Tibial artery (tissue), 4 donors: ENCODE measurements around the gene SACS.

Experiments used
- DNase-seq, 2 donors: peaks; one replicate each; pipeline ENCODE4 v3.0.0-alpha.2; 2019
- H3K27ac ChIP-seq, 2 donors: fragments of 200-600 bp; sonication (generic) in 1 of 2; 1 replicate in 1 of 2; 2 replicates in 1 of 2; pipeline ENCODE4 v1.5.1; 2018 to 2019; ENCODE audit warnings: mild to moderate bottlenecking in 1 of 2
- H3K27me3 ChIP-seq, 2 donors: fragments of 200-600 bp; sonication (generic) in 1 of 2; one replicate each; pipeline versions ENCODE4 v1.5.1 to v1.6.0; 2016 to 2019
- H3K36me3 ChIP-seq, 3 donors: fragments of 200-600 bp; sonication (generic) in 2 of 3; one replicate each; pipeline ENCODE4 v1.5.1; 2016 to 2019; ENCODE audit warnings: mild to moderate bottlenecking in 2 of 3
- H3K4me1 ChIP-seq, 4 donors: fragments of 200-600 bp; sonication (generic) in 2 of 4; 1 replicate in 3 of 4; 2 replicates in 1 of 4; pipeline ENCODE4 v1.5.1; 2016 to 2019
- H3K4me3 ChIP-seq, 2 donors: fragments of 200-600 bp; sonication (generic) in 1 of 2; 1 replicate in 1 of 2; 2 replicates in 1 of 2; pipeline ENCODE4 v1.5.1; 2018 to 2019; ENCODE audit warnings: mild to moderate bottlenecking in 2 of 2
- H3K9me3 ChIP-seq, 3 donors: fragments of 200-600 bp; sonication (generic) in 1 of 3; one replicate each; pipeline ENCODE4 v1.5.1; 2016 to 2019
- intact Hi-C: fragments of 100-400 bp; cut with DNase I; formaldehyde crosslinking; loops from one replicate; pipeline ENCODE4 v1.15.0; 2023; ENCODE audit warnings: low total_unique reads
- TF ChIP-seq, protein P1 (sequence below), 2 experiments: fragments of 200-600 bp in 1 of 2; fragments of 450-650 bp in 1 of 2; IDR thresholded peaks; one replicate each; pipeline ENCODE4 v1.5.1; 2017 to 2019; ENCODE audit warnings: antibody characterized with exemption in 2 of 2, mild to moderate bottlenecking in 1 of 2, moderate library complexity in 1 of 2

The SACS gene

DNA sequence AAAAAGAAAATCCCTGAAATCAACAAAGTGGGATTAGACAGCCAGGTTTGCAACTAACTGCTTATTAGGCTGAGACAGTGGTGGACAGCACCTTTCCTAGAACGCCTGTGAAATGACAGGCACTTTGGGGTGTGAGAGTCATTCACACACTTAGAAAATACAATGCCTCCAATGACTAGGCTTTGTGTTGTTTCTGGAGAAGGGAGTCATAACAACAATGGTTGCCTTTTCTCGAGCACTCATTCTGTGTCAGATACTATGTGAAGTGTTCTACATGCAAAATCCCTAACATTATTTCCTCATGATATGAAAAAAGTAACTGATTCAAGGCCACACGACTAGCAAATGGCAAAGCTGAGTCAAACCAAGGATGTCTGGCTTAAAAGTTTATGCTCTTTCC, 41.2 kb downstream of the SACS start:
- intact Hi-C loops = no loop called here

DNA sequence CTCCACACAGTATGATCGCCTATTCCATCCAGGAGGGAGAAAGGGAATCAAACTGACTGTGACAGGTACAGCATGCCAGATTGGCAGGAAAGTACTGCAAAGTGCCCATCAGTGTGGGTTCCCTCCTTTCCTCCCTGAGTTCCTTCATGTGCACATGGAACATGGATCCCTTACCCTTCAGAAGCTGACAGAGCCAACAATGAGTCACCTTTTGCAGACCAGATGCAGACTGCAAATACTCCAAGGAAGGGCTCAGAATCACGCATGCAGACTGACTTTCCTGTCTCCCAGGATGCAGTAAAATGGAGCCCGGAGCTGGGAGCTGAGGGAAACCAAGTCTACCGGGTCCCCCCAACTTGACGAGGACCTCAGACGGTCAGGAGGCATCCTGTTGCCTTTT, 41.8 kb downstream of the SACS start:
- intact Hi-C loops = no loop called here
- H3K27ac ChIP-seq = no peak overlapping the region
- no peak overlapping the region for H3K4me3 ChIP-seq
- H3K4me1 ChIP-seq = peaks cover 0 to 5% (median 0%) of the 10 kb centered on the region in 4 donors
- DNase-seq = no peak
- no peaks in the 10 kb centered on the region for H3K9me3 ChIP-seq
- TF ChIP-seq, protein P1, sequence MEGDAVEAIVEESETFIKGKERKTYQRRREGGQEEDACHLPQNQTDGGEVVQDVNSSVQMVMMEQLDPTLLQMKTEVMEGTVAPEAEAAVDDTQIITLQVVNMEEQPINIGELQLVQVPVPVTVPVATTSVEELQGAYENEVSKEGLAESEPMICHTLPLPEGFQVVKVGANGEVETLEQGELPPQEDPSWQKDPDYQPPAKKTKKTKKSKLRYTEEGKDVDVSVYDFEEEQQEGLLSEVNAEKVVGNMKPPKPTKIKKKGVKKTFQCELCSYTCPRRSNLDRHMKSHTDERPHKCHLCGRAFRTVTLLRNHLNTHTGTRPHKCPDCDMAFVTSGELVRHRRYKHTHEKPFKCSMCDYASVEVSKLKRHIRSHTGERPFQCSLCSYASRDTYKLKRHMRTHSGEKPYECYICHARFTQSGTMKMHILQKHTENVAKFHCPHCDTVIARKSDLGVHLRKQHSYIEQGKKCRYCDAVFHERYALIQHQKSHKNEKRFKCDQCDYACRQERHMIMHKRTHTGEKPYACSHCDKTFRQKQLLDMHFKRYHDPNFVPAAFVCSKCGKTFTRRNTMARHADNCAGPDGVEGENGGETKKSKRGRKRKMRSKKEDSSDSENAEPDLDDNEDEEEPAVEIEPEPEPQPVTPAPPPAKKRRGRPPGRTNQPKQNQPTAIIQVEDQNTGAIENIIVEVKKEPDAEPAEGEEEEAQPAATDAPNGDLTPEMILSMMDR (IDR thresholded peaks at IDR 0.05) = no peak
- no peaks in the 10 kb centered on the region for H3K27me3 ChIP-seq
- H3K36me3 ChIP-seq = no peaks in the 10 kb centered on the region

More for the DNA sequence above, 41.2 kb downstream of the SACS start:
- H3K9me3 ChIP-seq = no peaks in the 10 kb centered on the region
- no peak for DNase-seq
- no peaks in the 10 kb centered on the region for H3K27me3 ChIP-seq
- H3K4me3 ChIP-seq = no peak overlapping the region
- H3K4me1 ChIP-seq = peaks cover 0 to 5% (median 0%) of the 10 kb centered on the region in 4 donors
- H3K36me3 ChIP-seq = no peaks in the 10 kb centered on the region
- H3K27ac ChIP-seq = no peak overlapping the region
- TF ChIP-seq, protein P1 (IDR thresholded peaks at IDR 0.05) = no peak

DNA sequence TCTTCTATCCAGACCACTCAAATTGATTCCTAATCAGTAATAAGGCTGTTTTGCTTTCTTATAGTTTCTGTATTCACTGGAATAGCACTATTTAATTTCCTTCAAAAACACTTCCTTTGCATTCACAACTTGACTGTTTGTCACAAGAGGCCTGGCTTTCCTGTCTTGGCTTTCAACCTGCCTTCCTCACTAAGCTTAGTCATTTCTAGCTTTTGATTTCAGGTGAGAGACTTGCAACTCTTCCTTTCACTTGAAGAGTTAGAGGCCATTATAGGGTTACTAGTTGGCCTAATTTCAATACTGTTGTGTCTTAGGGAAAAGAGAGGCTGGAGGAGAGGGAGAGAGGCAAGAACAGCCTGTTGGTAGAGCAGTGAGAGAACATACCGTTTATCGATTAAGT, 47.0 kb downstream of the SACS start:
- no peaks in the 10 kb centered on the region for H3K27me3 ChIP-seq

DNA sequence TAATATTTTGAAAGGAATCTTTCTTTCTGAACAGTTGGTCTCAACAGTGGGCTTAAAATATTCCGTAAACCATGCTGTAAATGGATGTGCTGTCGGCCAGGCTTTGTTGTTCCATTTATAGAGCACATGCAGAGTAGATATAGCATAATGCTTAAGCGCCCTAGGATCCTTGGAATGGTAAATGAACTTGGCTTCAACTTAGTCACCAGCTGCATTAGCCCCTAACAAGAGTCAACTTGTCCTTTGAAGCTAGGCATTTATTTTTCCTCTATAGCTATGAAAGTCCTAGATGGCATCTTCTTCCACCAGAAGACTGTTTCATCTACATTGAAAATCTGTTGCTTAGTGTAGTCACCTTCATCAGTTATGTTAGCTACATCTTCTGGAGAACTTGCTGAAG, 47.6 kb downstream of the SACS start:
- Histone ChIP-seq H3K4me1 (peaks cover 0 to 23% (median 5%) of the 10 kb centered on the region in 4 donors), H3K27ac (no peak overlapping the region), H3K4me3 (no peak overlapping the region), H3K36me3 (no peaks in the 10 kb centered on the region), H3K9me3 (no peaks in the 10 kb centered on the region), H3K27me3 (no peaks in the 10 kb centered on the region)
- TF ChIP-seq, protein P1 (IDR thresholded peaks at IDR 0.05) = no peak
- DNase-seq = no peak
- intact Hi-C loops = loop anchor here (10.0 kb wide), 1 partner anchor 79 kb away; no protein-coding TSS in a partner anchor

More for the DNA sequence above, 47.0 kb downstream of the SACS start:
- no peak for DNase-seq
- Histone ChIP-seq H3K4me3 (no peak overlapping the region), H3K27ac (no peak overlapping the region), H3K4me1 (peaks cover 0 to 17% (median 3%) of the 10 kb centered on the region in 4 donors), H3K9me3 (no peaks in the 10 kb centered on the region), H3K36me3 (no peaks in the 10 kb centered on the region)
- intact Hi-C loops = loop anchor here (10.0 kb wide), 1 partner anchor 78 kb away; no protein-coding TSS in a partner anchor
- TF ChIP-seq, protein P1 (IDR thresholded peaks at IDR 0.05) = no peak

DNA sequence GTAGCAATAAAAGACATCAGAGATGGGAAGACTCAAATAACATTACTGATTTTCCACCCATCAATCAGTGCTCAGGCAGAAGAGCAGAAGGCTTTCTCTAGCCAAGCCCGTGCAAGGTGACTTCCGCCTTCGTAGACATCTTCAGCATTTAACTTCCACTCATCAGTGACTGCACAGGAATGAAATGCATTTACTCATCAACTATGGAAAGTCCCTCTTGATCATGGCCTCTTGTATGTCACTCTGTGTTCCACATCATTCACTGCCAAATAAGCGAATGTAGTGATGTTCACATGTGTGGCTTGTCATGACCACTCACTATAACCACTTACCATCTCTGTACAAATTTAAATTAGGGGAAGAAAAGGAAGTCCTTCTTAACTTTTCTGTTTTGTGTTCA, 49.4 kb downstream of the SACS start:
- Histone ChIP-seq H3K4me1 (peaks cover 0 to 22% (median 10%) of the 10 kb centered on the region in 4 donors), H3K9me3 (no peaks in the 10 kb centered on the region), H3K4me3 (no peak overlapping the region), H3K27me3 (no peaks in the 10 kb centered on the region), H3K36me3 (no peaks in the 10 kb centered on the region), H3K27ac (no peak overlapping the region)
- TF ChIP-seq, protein P1 (IDR thresholded peaks at IDR 0.05) = no peak
- intact Hi-C loops = loop anchor here (10.0 kb wide), 1 partner anchor 81 kb away; no protein-coding TSS in a partner anchor
- DNase-seq = no peak

DNA sequence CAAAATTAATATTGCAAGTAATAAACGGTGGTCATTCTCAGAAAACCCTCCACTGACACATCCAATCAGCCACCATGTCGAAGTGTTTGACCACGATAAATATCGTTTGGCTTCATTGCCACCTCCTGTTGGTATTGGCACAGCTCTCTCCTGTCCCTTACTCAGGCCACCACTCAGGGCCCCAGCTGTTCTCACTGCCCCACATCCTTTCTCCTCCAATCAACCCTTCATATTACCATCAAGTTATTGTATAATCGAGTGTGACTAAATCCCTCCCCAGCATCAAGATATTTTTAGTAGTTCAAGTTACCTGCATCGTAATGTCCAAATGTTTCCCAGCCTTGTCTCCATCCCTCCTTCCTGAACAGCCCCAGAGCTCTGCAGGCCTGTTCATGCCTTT, 50.4 kb downstream of the SACS start:
- Histone ChIP-seq H3K4me3 (no peak overlapping the region), H3K27me3 (no peaks in the 10 kb centered on the region), H3K9me3 (no peaks in the 10 kb centered on the region), H3K4me1 (peaks cover 0 to 31% (median 15%) of the 10 kb centered on the region in 4 donors), H3K36me3 (no peaks in the 10 kb centered on the region), H3K27ac (no peak overlapping the region)
- TF ChIP-seq, protein P1 (IDR thresholded peaks at IDR 0.05) = no peak
- DNase-seq = no peak
- intact Hi-C loops = loop anchor here (10.0 kb wide), 1 partner anchor 82 kb away; no protein-coding TSS in a partner anchor
